Effector memory CD4-positive, alpha-beta T cell (primary cell): ENCODE data around the gene RRP1B.

Experiments
- DNase-seq, 3 donors: peaks; one replicate each; pipeline ENCODE4 v3.0.0-alpha.2; 2020
- H3K27ac ChIP-seq: 2 replicates; pipeline ENCODE4 v1.7.0; 2013; ENCODE audit warnings: mild to moderate bottlenecking, low read length, moderate library complexity; ENCODE audit not compliant: insufficient read depth, poor library complexity, severe bottlenecking
- H3K27me3 ChIP-seq: replicated peaks from 2 replicates; pipeline ENCODE4 v1.7.0; 2013; ENCODE audit warnings: mild to moderate bottlenecking, low read length; ENCODE audit not compliant: insufficient read depth, control insufficient read depth, poor library complexity, severe bottlenecking
- H3K36me3 ChIP-seq: 2 replicates; pipeline ENCODE4 v1.7.0; 2013; ENCODE audit warnings: mild to moderate bottlenecking, low read length, moderate library complexity; ENCODE audit not compliant: control insufficient read depth, insufficient read depth
- H3K4me1 ChIP-seq: 2 replicates; pipeline ENCODE4 v1.7.0; 2013; ENCODE audit warnings: low read length, mild to moderate bottlenecking; ENCODE audit not compliant: control insufficient read depth, insufficient read depth, poor library complexity, severe bottlenecking
- H3K4me3 ChIP-seq: 2 replicates; pipeline ENCODE4 v1.7.0; 2013; ENCODE audit warnings: low read length, low read depth, mild to moderate bottlenecking; ENCODE audit not compliant: insufficient read depth, poor library complexity, severe bottlenecking
- H3K9me3 ChIP-seq: 2 replicates; pipeline ENCODE4 v1.7.0; 2013; ENCODE audit warnings: mild to moderate bottlenecking, low read length, moderate library complexity; ENCODE audit not compliant: control insufficient read depth

RRP1B gene

GRCh38 chr21:43740497-43741156, 81.3 kb downstream of the RRP1B start:
- Histone ChIP-seq H3K27ac (no peak overlapping the region), H3K36me3 (peaks cover 15% of the 10 kb centered on the region), H3K4me3 (no peak overlapping the region), H3K27me3 (no peaks in the 10 kb centered on the region), H3K9me3 (no peaks in the 10 kb centered on the region), H3K4me1 (no peaks in the 10 kb centered on the region)
- peak in 1 of 3 donors; percentile 65 for DNase-seq

- Histone ChIP-seq H3K9me3 (no peaks in the 10 kb centered on the region), H3K27me3 (no peaks in the 10 kb centered on the region), H3K36me3 (peaks cover 19% of the 10 kb centered on the region), H3K27ac (no peak overlapping the region), H3K4me1 (no peaks in the 10 kb centered on the region), H3K4me3 (no peak overlapping the region)
- DNase-seq = no peak
Measured at GRCh38 chr21:43741423-43742096, 82.2 kb downstream of the RRP1B start.

- no peaks in the 10 kb centered on the region for H3K4me1 ChIP-seq
- DNase-seq = no peak
- H3K27me3 ChIP-seq = no peaks in the 10 kb centered on the region
- peaks cover 32% of the 10 kb centered on the region for H3K36me3 ChIP-seq
- H3K4me3 ChIP-seq = no peak overlapping the region
- no peaks in the 10 kb centered on the region for H3K9me3 ChIP-seq
- H3K27ac ChIP-seq = no peak overlapping the region
Measured at GRCh38 chr21:43743947-43744346, 84.6 kb downstream of the RRP1B start.

DNA sequence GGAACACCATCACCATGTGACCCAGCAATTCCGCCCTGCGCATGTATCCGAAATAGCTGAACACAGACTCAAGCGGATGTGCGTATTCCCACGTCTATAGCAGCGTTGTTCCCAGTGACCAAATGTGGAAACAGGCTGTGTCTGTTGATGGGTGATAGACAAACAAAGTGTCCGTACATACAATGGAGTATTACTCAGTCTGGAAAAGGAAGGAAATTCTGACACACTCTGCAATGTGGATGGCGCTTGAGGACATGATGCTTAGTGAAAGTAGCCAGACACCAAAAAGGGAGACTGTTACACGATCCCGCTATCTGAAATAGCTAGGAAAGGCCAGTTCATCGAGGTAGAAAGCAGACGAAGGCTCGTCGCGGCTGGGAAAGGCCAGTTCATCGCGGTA, 85.4 kb downstream of the RRP1B start:
- Histone ChIP-seq H3K4me1 (no peaks in the 10 kb centered on the region), H3K9me3 (no peaks in the 10 kb centered on the region), H3K27me3 (no peaks in the 10 kb centered on the region), H3K27ac (no peak overlapping the region), H3K4me3 (no peak overlapping the region), H3K36me3 (peaks cover 35% of the 10 kb centered on the region)
- DNase-seq = no peak
